G401 (cell line): Measurements from ENCODE around the gene PRSS53. TPM values are rescaled to one million over a fixed set of nuclear protein-coding genes. Genes with fewer than 3 reads are reported as not detected.

Experiments used
- DNase-seq: peaks from one replicate; pipeline ENCODE4 v3.0.0-alpha.2; 2015; ENCODE audit warnings: low spot score
- in situ Hi-C: cut with HindIII; loops from 2 replicates; pipeline ENCODE4 v1.10.0; 2016; ENCODE audit warnings: low sequenced_read_pairs, mixed read lengths
- total RNA-seq: library from RNA; depleted of rRNA; stranded (reverse); fragments of >200 nt; shearing (Covaris generic); gene quantifications from 2 replicates; pipeline ENCODE4 v1.2.3, GENCODE V29; 2014

PRSS53 gene
- total RNA-seq, 1 experiment from 2014 or later = 0.44 TPM

GRCh38 chr16:31120129-31120528 is 31.4 kb upstream of the PRSS53 start:
- no peak for DNase-seq
- in situ Hi-C loops = no loop called here

GRCh38 chr16:31118223-31119155 is 29.7 kb upstream of the PRSS53 start:
- DNase-seq = no peak
- in situ Hi-C loops = no loop called here

- in situ Hi-C loops = no loop called here
- peak; percentile 99 for DNase-seq
Measured at GRCh38 chr16:31117384-31118222, 28.9 kb upstream of the PRSS53 start, which contains the start of gene KAT8. Gene KAT8, plus strand, starts transcription at chr16:31117664. Its CDS starts 18 bp downstream, at chr16:31117682.

GRCh38 chr16:31114468-31114867 is 25.7 kb upstream of the PRSS53 start:
- in situ Hi-C loops = no loop called here
- no peak for DNase-seq

- in situ Hi-C loops = no loop called here
- DNase-seq = no peak
Measured at GRCh38 chr16:31113121-31114120, 24.7 kb upstream of the PRSS53 start.

GRCh38 chr16:31112711-31113110 is 24.0 kb upstream of the PRSS53 start:
- in situ Hi-C loops = no loop called here
- no peak for DNase-seq

GRCh38 chr16:31111881-31112466 is 23.2 kb upstream of the PRSS53 start:
- no peak for DNase-seq
- in situ Hi-C loops = no loop called here

GRCh38 chr16:31110106-31111034 is 21.6 kb upstream of the PRSS53 start:
- in situ Hi-C loops = no loop called here
- no peak for DNase-seq

GRCh38 chr16:31109622-31110021 is 20.9 kb upstream of the PRSS53 start:
- in situ Hi-C loops = no loop called here
- no peak for DNase-seq

GRCh38 chr16:31108794-31109558 is 20.2 kb upstream of the PRSS53 start:
- DNase-seq = no peak
- in situ Hi-C loops = no loop called here

GRCh38 chr16:31108035-31108793 is 19.5 kb upstream of the PRSS53 start, which contains the start of gene BCKDK:
Gene BCKDK, plus strand, starts transcription at chr16:31108386. Its CDS starts 838 bp downstream, at chr16:31109224.
- in situ Hi-C loops = no loop called here
- DNase-seq = peak; percentile 82

GRCh38 chr16:31107465-31107867 is 18.7 kb upstream of the PRSS53 start:
- no peak for DNase-seq
- in situ Hi-C loops = no loop called here

GRCh38 chr16:31106509-31107464 is 18.0 kb upstream of the PRSS53 start:
- in situ Hi-C loops = no loop called here
- no peak for DNase-seq

- in situ Hi-C loops = no loop called here
- peak; percentile 76 for DNase-seq
Measured at GRCh38 chr16:31105677-31106213, 17.0 kb upstream of the PRSS53 start.
